ENCODE results near the gene SLAIN2.
A peak's percentile ranks its signal among the peaks of the same experiment; 100 is the strongest.
"Not testable (repeated sequence)": the region's sequence is repeated elsewhere in the genome, so short reads cannot be mapped to it uniquely, and the experiment has no call there.

SLAIN2 gene

DNA sequence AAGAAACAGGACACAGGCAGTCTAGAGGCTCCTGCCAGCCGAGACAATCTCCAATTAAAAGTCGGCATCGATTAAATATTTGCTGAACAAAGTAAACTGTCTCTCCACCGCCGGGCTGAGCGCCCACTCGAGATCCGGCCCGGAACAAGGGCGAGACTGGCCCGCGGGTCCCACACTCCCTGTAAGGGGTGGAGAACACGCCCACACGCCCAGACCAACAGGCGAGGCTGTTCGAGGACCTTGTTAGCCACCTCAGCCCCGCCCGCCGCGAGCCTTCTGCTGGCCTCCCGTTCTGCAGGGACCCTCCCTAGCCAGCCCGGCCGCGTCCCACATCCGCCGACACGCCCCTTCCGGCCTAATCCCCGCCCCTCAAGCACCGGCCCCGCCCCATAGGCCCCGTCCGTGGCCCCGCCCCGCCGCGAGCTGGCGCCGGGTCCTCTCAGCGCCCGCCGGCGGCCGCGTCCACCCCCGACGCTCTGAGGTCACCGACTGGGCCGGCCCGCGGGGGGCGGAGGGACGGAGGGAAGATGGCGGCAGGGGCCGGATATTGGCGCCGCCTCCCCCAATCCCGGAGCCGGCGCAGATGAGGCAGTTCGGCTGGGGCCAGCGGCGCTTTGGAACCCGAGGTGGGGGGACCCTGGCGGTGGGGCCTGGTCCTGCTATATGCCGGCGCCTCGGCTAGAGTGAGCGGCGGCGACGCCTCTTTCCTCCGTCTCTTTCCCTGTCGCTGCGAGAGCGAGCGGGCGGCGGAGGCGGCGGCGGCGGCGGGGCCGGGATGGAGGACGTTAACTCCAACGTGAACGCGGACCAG lies at the start of gene SLAIN2:
TSS of gene SLAIN2 (plus strand) at position 565 of the 811 bp plus-strand sequence. CDS start at position 776, 211 bp downstream.
- peak; percentile 90 to 94 for DNase-seq

DNA sequence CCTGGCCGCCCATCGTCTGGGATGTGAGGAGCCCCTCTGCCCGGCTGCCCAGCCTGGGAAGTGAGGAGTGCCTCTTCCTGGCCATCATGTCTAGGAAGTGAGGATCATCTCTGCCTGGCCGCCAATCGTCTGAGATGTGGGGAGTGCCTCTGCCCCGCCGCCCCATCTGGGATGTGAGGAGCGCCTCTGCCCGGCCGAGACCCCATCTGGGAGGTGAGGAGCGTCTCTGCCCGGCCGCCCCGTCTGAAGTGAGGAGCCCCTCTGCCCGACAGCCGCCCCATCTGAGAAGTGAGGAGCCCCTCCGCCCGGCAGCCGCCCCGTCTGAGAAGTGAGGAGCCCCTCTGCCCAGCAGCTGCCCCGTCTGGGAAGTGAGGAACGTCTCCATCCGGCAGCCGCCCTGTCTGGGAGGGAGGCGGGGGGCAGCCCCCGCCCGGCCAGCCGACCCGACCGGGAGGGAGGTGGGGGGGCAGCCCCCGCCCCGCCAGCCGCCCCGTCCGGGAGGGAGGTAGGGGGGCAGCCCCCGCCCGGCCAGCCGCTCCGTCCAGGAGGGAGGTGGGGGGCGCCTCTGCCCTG lies 49.0 kb upstream of the SLAIN2 start:
- DNase-seq = not testable (repeated sequence)

DNA sequence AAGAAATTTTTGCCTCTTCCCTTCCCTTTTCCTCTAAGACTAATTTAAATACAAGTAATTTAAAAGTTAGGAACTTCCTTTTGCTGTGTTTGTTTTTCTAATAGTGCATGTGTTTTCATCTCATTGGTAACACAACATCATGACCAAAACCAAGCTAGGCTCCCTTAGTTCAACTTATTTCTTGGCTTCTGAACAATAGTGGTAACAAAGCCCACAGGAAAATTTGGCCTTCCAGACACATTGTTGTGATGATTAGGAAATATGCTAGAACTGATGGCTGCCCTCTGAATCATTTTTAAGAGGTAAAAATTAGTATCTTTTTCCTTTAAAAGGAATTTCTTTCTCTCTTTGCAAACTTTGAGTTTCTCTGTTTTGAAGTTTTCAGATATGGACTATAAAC lies 46.2 kb upstream of the SLAIN2 start:
- no peak for DNase-seq

DNA sequence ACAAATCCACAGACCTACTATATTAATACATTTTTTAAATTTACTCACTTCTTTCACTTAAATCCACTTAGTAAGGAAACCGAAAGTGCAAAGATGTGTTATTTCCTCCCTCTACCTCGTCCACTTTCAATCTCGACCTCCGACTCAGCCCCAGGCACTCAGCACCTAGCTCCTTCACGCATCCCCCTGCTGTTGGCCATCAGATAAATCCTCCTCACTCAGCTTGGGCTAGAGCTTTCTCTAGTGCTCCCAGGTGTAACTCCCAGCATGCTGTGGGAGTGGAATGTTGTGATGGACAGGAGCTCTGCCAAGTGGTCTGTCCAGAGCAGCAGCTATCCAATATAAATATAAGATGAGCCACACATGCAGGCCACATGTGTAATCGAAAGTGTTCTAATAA lies 45.0 kb upstream of the SLAIN2 start:
- no peak for DNase-seq

DNA sequence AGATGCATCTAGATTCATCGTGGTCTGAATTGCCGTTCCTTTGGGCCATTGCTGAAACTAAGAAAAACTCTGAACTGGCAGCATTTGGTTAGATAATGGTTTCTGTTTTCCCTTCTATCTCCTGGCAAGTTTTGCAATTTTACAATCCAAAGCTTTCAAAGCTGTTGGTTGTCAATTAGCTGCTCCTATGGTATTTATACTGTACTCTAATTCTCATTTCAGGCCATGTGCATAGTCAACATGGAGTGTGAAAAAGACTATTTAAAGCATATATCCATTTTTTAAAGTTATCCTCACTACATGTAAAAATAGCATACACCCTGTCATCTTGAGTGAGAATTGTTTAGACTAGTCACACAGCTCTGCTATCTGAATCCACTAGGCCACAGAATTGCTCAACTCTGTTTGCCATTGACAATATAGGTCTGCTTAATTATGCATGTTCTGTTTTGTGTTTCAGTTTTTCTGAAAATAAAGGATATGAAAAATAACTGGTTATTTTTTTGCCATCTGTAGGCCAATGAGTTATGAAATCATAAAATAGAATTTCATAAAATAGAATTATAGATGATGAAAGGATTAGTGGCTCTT lies 44.0 kb upstream of the SLAIN2 start:
- DNase-seq = no peak

DNA sequence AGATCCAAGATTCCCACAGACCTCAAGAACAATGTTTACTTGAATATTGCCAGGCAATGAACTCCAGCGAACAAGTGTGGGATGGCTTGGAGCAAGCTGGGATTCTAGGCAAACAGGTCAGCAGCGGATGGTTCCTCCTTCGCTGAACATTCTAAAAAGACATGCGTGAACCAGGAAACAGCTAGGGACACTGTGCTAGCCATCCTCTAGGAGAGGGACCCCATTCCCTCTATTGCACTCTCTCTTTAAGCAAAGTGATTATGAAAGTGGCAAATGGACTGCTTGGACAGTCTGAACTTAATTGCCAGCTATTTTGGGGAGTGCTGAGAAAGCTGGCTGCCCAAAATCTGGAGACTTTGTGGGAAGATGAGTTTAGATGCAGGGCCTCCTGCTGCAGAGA lies 41.8 kb upstream of the SLAIN2 start:
- DNase-seq = no peak

DNA sequence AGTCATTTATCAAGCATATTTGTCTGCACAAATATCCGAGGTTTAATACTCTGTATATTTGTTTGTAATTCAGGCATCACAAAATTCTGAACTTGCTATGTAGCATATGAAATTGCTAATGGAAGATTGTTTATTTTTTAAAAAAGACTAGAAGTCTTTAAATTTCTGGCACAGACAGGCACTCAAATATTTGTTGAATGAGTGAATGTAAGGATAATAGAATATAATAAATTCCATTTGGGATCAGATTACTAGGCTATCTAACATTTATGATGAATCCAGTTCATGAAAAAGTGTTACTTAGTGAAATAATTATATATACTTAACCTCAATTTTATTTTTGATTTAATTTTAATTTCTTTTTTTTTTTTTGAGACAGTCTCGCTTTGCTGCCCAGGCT lies 41.3 kb upstream of the SLAIN2 start:
- no peak for DNase-seq

DNA sequence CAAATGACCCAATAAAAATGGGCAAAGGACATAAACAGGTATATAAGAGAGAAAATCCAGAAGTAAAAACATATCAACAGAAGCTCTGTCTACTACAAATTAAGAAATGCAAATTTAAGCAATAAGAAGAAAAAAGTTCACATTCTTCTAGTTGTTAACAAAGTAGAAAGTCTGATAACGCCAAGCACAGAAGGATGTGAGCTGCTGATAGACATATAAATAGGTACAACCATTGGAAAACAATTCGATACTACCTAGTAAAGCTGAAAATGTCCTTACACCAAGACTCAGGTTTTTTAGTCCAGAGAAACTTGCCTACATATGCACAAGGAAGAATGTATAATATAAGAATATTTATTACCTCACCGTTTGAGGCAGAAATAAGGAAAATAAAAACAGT lies 35.8 kb upstream of the SLAIN2 start:
- DNase-seq = no peak

DNA sequence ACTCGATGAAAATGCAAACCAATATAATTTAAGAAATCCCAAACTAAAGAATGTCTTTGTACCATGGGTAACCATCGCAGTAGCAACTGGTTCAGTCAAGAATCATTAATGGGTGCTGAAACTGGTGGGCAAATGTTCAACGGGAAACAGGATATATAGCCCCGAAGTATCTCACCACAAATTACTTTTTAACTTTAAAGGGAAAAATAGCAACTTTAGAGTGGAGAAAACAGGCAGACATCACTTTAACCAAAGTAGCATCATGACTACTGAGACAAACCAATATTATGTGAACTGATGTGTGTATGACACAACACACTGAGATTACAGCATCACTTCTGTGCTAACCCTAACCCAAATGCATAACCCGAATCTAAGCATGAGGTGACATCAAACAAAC lies 33.8 kb upstream of the SLAIN2 start:
- no peak for DNase-seq

DNA sequence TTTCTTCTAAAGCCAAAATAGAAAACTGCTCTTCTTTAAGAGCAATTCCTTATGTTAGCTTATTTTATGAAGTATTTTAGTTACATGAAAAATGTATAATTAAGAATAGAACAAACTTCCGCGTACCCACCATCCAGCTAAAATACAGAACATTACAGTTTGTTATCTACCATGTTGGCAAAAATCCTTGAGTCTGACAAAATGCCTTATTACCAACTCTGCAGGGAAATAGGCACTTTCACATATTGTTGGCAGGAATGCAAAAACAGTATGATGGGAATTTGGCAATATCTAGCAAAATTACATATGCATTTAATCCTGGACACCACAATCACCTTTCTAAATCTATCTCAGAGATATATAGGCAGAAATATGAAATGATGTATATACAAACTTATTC lies 32.4 kb upstream of the SLAIN2 start:
- DNase-seq = no peak

DNA sequence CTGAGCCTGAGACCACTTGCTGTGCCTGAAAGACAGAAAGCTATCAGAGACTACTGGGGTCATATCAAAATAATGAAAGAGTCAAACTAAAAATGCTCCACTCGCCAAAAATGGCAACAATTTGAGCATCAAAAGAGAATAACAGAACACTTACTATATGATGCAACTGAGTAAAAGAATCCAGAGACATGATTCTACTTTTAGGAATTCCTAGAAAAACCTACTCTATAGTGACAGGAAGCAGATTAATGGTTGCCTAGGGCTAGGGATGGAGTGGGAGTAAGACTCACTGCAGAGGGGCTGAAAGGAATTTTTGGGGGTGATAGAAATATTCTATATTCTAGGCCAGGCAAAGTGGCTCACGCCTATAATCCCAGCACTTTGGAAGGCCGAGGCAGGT lies 29.4 kb upstream of the SLAIN2 start:
- no peak for DNase-seq

DNA sequence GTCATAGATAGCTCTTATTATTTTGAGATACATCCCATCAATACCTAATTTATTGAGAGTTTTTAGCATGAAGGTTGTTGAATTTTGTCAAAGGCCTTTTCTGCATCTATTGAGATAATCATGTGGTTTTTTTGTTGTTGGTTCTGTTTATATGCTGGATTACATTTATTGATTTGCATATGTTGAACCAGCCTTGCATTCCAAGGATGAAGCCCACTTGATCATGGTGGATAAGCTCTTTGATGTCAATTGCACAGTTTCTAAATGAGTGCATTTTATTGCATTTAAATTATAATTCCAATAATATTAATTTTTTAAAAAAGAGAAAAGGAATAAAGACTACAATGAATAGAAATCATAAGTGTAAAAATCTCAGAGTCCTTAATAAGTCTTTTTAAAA lies 26.6 kb upstream of the SLAIN2 start:
- not testable (repeated sequence) for DNase-seq

DNA sequence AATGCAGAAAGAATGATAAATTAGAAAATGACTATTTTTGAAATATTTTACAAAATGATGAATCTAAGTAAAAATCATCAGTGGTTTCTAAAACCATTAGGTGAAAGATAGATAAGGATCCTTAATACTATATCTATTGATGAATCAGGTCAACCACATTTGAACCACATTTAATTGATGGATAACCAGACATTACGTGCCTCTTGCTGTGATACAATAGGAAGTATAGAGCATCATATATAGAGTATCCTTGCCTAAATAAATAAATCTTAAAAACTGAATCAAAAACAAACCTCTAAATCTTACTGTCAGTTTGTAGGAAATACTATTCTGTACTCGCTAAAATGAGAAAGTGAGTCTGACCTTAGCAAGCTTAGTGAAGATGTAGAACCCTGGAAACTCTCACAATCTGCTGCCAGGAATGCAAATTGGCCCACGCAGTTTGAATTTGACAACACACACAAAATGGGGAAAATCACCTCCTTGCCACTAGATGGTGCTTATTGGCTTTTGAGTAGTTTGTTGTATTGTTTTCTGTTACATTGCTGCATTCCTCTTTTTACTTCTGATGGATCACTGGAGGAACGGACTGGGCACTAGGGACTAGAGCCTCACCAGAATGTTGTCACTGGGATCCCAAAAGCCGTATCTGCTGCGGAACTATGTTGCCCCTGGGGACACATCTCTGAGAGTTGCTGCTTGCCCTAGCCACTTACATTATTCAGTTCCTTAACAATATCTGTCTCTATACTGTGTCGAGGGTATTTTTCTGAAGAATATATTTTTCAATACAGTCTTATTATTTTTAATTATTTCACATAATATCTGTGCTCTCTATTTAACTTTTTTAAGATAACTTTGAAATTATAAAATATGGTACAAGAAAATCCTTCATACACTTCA lies 25.4 kb upstream of the SLAIN2 start:
- DNase-seq = peak; percentile 35 to 51

DNA sequence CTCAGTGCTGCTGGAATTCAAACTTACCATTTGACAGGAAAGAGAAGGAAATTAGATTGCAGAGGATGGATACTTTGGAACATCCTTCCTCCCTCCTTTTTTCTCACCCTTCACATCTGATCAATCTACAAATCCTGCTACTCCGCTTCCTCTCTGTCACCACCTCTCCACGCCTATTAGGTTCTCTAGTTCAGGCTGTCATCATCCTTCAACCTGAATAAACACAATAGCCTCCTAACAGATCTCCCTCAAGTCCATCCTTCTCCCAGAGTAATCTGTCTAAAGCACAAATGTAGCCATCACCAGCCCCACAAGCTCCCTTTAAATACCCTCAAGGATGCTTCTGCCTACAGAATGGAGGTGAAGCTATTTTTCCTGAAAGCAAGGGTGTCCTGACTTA lies 20.0 kb upstream of the SLAIN2 start:
- no peak for DNase-seq

DNA sequence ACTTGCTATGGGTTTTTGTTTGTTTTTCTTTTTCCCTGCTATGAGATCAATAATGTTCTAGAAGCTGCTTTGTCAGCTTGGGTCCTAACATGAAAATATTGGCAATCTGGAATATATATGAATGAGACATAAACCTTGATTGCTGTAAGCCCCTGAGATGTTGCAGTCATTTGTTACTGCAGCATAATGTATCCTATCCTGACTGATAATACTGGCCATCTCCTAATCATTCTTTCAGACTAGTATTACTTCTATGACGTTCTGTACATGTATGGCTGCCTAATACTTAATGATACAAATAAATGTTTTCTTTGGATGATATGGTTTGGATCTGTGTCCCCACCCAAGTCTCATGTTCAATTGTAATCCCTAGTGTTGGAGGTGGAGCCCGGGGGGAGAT lies 19.3 kb upstream of the SLAIN2 start:
- DNase-seq = no peak

DNA sequence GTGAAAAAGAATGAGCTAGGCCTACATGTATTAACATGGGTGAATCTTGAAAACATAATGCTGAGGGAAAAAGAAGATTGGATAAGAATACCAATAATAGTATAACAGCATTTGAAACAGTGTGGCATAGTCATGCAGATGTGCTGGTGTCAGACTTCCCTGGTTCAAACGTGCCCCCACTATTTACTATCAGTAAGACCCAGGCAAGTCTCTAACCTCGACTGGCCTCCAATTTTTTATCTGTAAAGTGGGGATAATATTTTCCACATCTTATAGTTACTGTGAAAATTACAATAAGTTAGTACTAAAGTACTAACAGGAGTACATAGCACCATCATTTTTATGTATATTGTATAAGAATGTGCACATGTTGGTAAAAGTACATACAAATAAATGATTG lies 17.0 kb upstream of the SLAIN2 start:
- DNase-seq = no peak

DNA sequence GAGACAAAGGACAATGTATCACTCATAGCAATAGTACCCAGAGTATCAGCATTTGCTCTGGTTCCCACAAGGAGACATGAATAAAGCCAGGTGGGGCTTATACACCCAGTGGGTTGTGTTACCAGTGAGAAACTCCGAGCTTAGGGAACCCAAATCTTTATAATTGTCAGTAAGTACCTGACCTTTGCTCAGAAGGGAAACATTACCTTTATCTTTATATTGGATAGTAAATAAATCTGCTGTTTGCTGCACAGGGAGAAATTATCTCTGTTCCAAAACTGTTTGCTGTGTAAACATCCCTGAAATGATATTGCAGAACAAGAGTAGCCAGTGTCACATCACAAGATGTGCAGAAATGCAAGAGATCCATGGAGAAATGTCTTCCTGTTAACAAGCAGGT lies 12.1 kb upstream of the SLAIN2 start:
- no peak for DNase-seq

DNA sequence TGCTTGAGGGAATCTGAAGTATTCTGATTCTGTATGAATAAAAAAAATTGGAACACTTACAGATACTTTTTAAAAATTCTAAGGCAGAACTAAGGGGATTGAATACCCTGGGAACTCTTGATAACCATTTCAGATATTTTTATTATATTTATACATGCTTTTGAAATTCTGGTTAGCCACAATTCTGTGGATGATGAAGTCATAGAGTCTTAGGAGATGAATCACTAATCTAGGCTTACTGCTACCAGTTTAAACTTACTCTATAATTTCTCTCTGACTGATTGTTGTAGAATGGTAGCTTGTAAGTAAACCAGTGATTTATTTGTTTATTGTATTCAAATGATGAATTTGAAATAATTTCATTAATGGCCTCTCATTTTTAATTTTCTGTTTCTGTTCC lies 11.4 kb upstream of the SLAIN2 start:
- no peak for DNase-seq

DNA sequence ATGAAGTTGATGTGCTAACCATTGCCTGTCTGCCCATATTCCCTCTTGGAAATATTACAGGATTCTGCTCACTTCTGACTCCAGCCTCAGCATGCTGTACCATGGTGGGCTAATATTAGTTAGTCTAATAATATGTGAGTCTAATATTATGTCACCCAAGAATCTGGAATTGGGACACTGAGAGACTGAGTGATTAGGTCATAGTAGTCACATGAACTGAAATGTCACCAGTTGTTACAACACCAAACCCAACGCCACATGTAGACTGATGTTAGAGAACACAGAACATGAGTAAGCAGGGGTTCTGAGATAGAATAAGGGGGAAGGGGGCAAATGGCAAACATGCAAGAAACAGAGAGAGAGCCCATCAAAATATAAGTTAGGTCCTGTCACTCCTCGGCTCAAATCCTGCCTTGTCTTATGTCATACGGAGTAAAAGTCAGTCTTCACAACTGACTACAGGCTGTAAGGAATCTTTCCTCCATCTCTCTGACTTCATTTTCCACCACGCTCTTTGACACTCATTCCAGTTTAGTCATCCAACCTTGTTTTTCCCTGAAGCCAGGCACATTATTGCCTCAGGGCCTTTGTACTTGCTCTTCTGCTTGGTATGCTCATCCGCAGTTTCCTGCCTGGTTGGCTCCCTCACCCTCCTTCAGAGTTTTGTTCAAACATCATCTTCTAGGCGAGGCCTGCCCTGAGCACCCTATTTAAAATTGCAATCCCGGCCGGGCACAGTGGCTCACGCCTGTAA lies 9.6 kb upstream of the SLAIN2 start:
- peak; percentile 26 to 31 for DNase-seq

DNA sequence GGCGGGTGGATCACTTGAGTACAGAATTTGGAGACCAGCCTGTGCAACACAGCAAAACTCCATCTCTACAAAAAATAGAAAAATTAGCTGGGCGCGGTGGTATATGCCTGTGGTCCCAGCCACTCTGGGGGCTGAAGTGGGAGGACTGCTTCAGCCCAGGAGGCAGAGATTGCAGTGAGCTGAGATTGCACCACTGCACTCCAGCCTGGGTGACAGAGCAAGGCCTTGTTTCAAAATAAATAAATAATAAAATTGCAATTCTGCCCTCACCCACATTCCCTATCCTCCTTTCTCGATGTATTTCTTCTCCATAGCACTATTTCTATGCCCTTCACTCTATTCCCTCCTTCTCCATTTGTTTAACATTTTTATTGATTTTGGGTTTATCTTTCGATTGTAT lies 8.7 kb upstream of the SLAIN2 start:
- no peak for DNase-seq

DNA sequence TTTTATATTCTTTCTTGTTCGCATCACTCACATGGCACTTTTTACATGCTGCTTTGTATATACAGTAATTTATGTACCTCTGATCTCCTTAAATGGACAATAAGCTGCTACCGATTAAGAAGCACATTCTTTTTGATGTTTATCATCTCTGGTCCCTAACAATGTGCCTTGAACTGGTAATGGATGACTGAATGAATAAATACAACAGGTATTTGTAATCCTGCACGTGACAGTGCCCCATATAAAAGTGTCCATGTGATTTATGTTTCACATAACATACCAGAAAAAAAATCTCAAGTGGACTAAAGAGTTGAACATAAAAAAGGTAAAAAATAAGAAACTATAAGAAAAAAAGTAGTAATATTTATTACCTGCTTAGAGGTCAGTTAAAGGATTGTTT lies 7.7 kb upstream of the SLAIN2 start:
- DNase-seq = no peak

DNA sequence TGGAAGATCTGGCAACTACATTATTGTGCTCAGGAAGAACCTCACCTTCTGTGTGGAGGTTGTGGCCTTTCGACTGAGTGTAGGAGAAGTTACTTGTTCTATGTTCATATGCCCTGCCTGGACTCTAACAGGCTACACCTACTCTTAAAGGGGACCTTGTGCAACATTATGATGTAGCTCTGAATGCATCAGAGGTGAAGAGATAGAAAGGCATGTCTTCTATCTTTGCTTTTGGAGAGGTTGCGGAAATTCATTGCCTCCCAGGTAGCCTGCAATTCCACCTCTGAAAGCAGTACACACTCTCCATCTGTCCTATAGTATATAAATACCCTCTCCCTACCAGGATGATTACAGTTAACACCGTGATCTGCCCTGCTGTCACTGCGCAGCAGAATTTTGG lies 7.1 kb upstream of the SLAIN2 start:
- DNase-seq = no peak

Measured in AML-193 (cell line).